GM23248 (cell line): ENCODE data around the gene WDR72. TPM values are rescaled to one million over a fixed set of nuclear protein-coding genes. Genes with fewer than 3 reads are reported as not detected.

Experiments used
- DNase-seq: peaks from one replicate; pipeline ENCODE4 v3.0.0-alpha.2; 2015
- H2AFZ ChIP-seq: fragments of 200-600 bp; sonication (generic); 2 replicates; pipeline ENCODE4 v1.6.1; 2016; ENCODE audit warnings: antibody characterized with exemption
- H3F3A ChIP-seq: fragments of 200-600 bp; sonication (generic); 2 replicates; pipeline ENCODE4 v1.6.1; 2016; ENCODE audit warnings: mild to moderate bottlenecking, antibody characterized with exemption, mixed run types; ENCODE audit not compliant: insufficient read depth
- H3K27ac ChIP-seq: fragments of 200-600 bp; sonication (generic); 2 replicates; pipeline ENCODE4 v1.5.1; 2016; ENCODE audit warnings: mild to moderate bottlenecking
- H3K27me3 ChIP-seq: fragments of 200-600 bp; sonication (generic); replicated peaks from 2 replicates; pipeline ENCODE4 v1.6.1; 2016; ENCODE audit warnings: mild to moderate bottlenecking; ENCODE audit not compliant: insufficient read depth
- H3K36me3 ChIP-seq: fragments of 200-600 bp; sonication (generic); 2 replicates; pipeline ENCODE4 v1.6.1; 2016; ENCODE audit warnings: low read depth, mild to moderate bottlenecking
- H3K4me1 ChIP-seq: fragments of 200-600 bp; sonication (generic); 2 replicates; pipeline ENCODE4 v1.6.1; 2016; ENCODE audit warnings: mild to moderate bottlenecking; ENCODE audit not compliant: insufficient read depth
- H3K4me2 ChIP-seq: fragments of 200-600 bp; sonication (generic); one replicate; pipeline ENCODE4 v1.6.1; 2016; ENCODE audit warnings: mild to moderate bottlenecking; ENCODE audit not compliant: unreplicated experiment
- H3K4me3 ChIP-seq: fragments of 200-600 bp; sonication (generic); 2 replicates; pipeline ENCODE4 v1.5.1; 2016; ENCODE audit warnings: mild to moderate bottlenecking
- H3K79me2 ChIP-seq: fragments of 200-600 bp; sonication (generic); 2 replicates; pipeline ENCODE4 v1.6.1; 2016; ENCODE audit warnings: mild to moderate bottlenecking; ENCODE audit not compliant: insufficient read depth
- H3K9ac ChIP-seq: fragments of 200-600 bp; sonication (generic); 2 replicates; pipeline ENCODE4 v1.6.1; 2016; ENCODE audit warnings: mild to moderate bottlenecking
- H3K9me2 ChIP-seq: fragments of 200-600 bp; sonication (generic); 2 replicates; pipeline ENCODE4 v1.6.1; 2016; ENCODE audit warnings: mixed run types, mild to moderate bottlenecking, moderate library complexity; ENCODE audit not compliant: insufficient read depth
- H3K9me3 ChIP-seq: fragments of 200-600 bp; sonication (generic); one replicate; pipeline ENCODE4 v1.6.1; 2017; ENCODE audit warnings: low read depth
- H4K20me1 ChIP-seq: fragments of 200-600 bp; sonication (generic); 2 replicates; pipeline ENCODE4 v1.6.0; 2016; ENCODE audit not compliant: insufficient read depth
- EZH2 ChIP-seq: fragments of 200-600 bp; sonication (generic); IDR thresholded peaks from 2 replicates; pipeline ENCODE4 v1.6.1; 2018; ENCODE audit warnings: antibody characterized with exemption, mild to moderate bottlenecking; ENCODE audit not compliant: insufficient read depth, poor library complexity, severe bottlenecking
- EZH2phosphoT487 ChIP-seq: fragments of 200-600 bp; sonication (generic); IDR thresholded peaks from 2 replicates; pipeline ENCODE4 v1.6.1; 2018; ENCODE audit warnings: antibody characterized with exemption, moderate library complexity, mild to moderate bottlenecking, low read depth; ENCODE audit not compliant: insufficient read depth
- WGBS, 2 experiments: methylation state at CpG; one replicate each; pipeline ENCODE4 v1.1.6; 2015 to 2017; ENCODE audit warnings: low lambda C conversion rate in 2 of 2, low coverage in 1 of 2; ENCODE audit errors: missing lambda C conversion rate in 2 of 2; 5-methylcytosine and 5-hydroxymethylcytosine counted together
- in situ Hi-C: fragments of 300-500 bp; cut with MboI; formaldehyde crosslinking; loops from 2 replicates; pipeline ENCODE4 v1.15.0; 2020
- polyA plus RNA-seq: library from polyadenylated mRNA; unstranded; fragments of >200 nt; fragmentation: Nextera tagmentation; extraction: Ambion mirVana; gene quantifications from 2 replicates; pipeline ENCODE4 v1.2.1, GENCODE V29; 2016
- total RNA-seq: library from RNA; depleted of rRNA; stranded (reverse); fragments of >200 nt; shearing (Covaris generic); gene quantifications from 2 replicates; pipeline ENCODE4 v1.2.3, GENCODE V29; 2014

The WDR72 gene
- total and polyA plus RNA-seq, 2 experiments from 2014 or later: not detected

GRCh38 chr15:53658255-53658654 is 101.2 kb downstream of the WDR72 start:
- H3K9me3 ChIP-seq: no peaks in the 10 kb centered on the region
- no peak for TF ChIP-seq EZH2phosphoT487
- TF ChIP-seq EZH2: no peak
- H3K4me2 ChIP-seq: no peak overlapping the region
- in situ Hi-C loops: no loop called here
- DNase-seq: no peak
- H4K20me1 ChIP-seq: no peaks in the 10 kb centered on the region
- no peaks in the 10 kb centered on the region for H3K4me1 ChIP-seq
- no peaks in the 10 kb centered on the region for H3K79me2 ChIP-seq
- no peaks in the 10 kb centered on the region for H3K27me3 ChIP-seq
- no peak overlapping the region for H3K9ac ChIP-seq
- H2AFZ ChIP-seq: no peak overlapping the region
- no peaks in the 10 kb centered on the region for H3F3A ChIP-seq
- H3K4me3 ChIP-seq: no peak overlapping the region
- H3K27ac ChIP-seq: no peak overlapping the region
- 5 to 6% methylated on average over 2 of the region's 2 CpGs for WGBS, 2 experiments
- H3K9me2 ChIP-seq: no peaks in the 10 kb centered on the region
- no peaks in the 10 kb centered on the region for H3K36me3 ChIP-seq

GRCh38 chr15:53648934-53649333 is 110.5 kb downstream of the WDR72 start:
- Histone ChIP-seq H3K9me3 (no peaks in the 10 kb centered on the region), H3F3A (no peaks in the 10 kb centered on the region), H4K20me1 (no peaks in the 10 kb centered on the region), H3K27me3 (no peaks in the 10 kb centered on the region), H3K4me3 (no peak overlapping the region), H3K9ac (no peak overlapping the region), H2AFZ (no peak overlapping the region), H3K27ac (no peak overlapping the region), H3K9me2 (no peaks in the 10 kb centered on the region), H3K36me3 (no peaks in the 10 kb centered on the region), H3K79me2 (no peaks in the 10 kb centered on the region), H3K4me2 (no peak overlapping the region), H3K4me1 (no peaks in the 10 kb centered on the region)
- 18 to 24% methylated on average over 2 of the region's 2 CpGs for WGBS, 2 experiments
- in situ Hi-C loops: no loop called here
- TF ChIP-seq EZH2: no peak
- no peak for TF ChIP-seq EZH2phosphoT487
- DNase-seq: no peak

- Histone ChIP-seq H3K79me2 (no peaks in the 10 kb centered on the region), H3K9me3 (peaks cover 4% of the 10 kb centered on the region), H3F3A (no peaks in the 10 kb centered on the region), H3K9me2 (no peaks in the 10 kb centered on the region), H3K4me2 (no peak overlapping the region), H3K27ac (no peak overlapping the region), H2AFZ (no peak overlapping the region), H3K4me3 (no peak overlapping the region), H4K20me1 (no peaks in the 10 kb centered on the region), H3K36me3 (no peaks in the 10 kb centered on the region), H3K27me3 (no peaks in the 10 kb centered on the region), H3K9ac (no peak overlapping the region), H3K4me1 (no peaks in the 10 kb centered on the region)
- 6 to 10% methylated on average over 6 of the region's 6 CpGs for WGBS, 2 experiments
- in situ Hi-C loops: no loop called here
- no peak for TF ChIP-seq EZH2
- TF ChIP-seq EZH2phosphoT487: no peak
- no peak for DNase-seq
Observed at GRCh38 chr15:53644660-53645059, 114.8 kb downstream of the WDR72 start.

- H4K20me1 ChIP-seq: no peaks in the 10 kb centered on the region
- no peak overlapping the region for H2AFZ ChIP-seq
- TF ChIP-seq EZH2phosphoT487: no peak
- no peak for TF ChIP-seq EZH2
- H3K27ac ChIP-seq: no peak overlapping the region
- no peaks in the 10 kb centered on the region for H3K27me3 ChIP-seq
- peaks cover 3% of the 10 kb centered on the region for H3K9me3 ChIP-seq
- no peak overlapping the region for H3K4me2 ChIP-seq
- no peaks in the 10 kb centered on the region for H3K4me1 ChIP-seq
- no peak overlapping the region for H3K4me3 ChIP-seq
- in situ Hi-C loops: no loop called here
- H3K9ac ChIP-seq: no peak overlapping the region
- no peaks in the 10 kb centered on the region for H3K9me2 ChIP-seq
- no peaks in the 10 kb centered on the region for H3K36me3 ChIP-seq
- WGBS, 2 experiments: 19 to 26% methylated on average over 2 of the region's 2 CpGs
- H3K79me2 ChIP-seq: no peaks in the 10 kb centered on the region
- no peak for DNase-seq
- H3F3A ChIP-seq: no peaks in the 10 kb centered on the region
Observed at GRCh38 chr15:53634517-53635106, 124.9 kb downstream of the WDR72 start.

GRCh38 chr15:53627279-53627678 is 132.2 kb downstream of the WDR72 start:
- 16 to 18% methylated on average over 3 of the region's 3 CpGs for WGBS, 2 experiments
- in situ Hi-C loops: no loop called here
- no peak for DNase-seq

More at GRCh38 chr15:53627279-53627678, 132.2 kb downstream of the WDR72 start:
- H2AFZ ChIP-seq: no peak overlapping the region
- no peaks in the 10 kb centered on the region for H3K9me2 ChIP-seq
- H3K9me3 ChIP-seq: no peaks in the 10 kb centered on the region
- no peaks in the 10 kb centered on the region for H3K4me1 ChIP-seq
- no peaks in the 10 kb centered on the region for H3K36me3 ChIP-seq
- no peaks in the 10 kb centered on the region for H3K79me2 ChIP-seq
- H4K20me1 ChIP-seq: no peaks in the 10 kb centered on the region
- TF ChIP-seq EZH2 (no peak), EZH2phosphoT487 (no peak)
- no peaks in the 10 kb centered on the region for H3F3A ChIP-seq
- no peaks in the 10 kb centered on the region for H3K27me3 ChIP-seq
- H3K4me2 ChIP-seq: no peak overlapping the region
- no peak overlapping the region for H3K4me3 ChIP-seq
- H3K9ac ChIP-seq: no peak overlapping the region
- H3K27ac ChIP-seq: no peak overlapping the region
